Measurements from ENCODE around the gene AEN. TPM values are rescaled to one million over a fixed set of nuclear protein-coding genes. Genes with fewer than 3 reads are reported as not detected.
A peak's percentile ranks its signal among the peaks of the same experiment; 100 is the strongest.

Gene AEN
- total and polyA plus RNA-seq, 8 donors: 3.2 to 20.7 (median 5.0) TPM

DNA sequence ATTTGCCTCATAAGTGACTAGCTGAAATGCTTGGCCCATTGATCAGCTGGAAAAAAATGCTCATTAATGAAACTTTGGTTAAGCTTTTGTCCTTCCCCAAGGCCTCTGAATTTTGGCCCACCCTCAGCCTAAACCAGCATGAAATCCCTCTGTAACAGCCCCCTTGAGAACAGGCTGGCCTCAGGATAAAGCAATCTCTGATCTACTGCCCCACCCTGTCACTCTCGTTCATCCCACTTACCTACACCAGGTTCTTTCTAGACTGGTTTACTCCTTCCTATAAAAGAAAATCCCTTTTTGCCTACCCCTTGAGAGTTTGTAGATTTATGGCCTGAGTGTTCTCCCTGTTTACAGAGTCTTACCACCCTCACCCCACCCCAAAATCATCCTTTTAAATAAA is 3.4 kb upstream of the AEN start:
- Histone ChIP-seq H3K27ac (no peak overlapping the region), H3K4me3 (no peak overlapping the region), H3K27me3 (peaks cover 0 to 6% of the 10 kb centered on the region in 2 donors), H3K9me3 (no peaks in the 10 kb centered on the region), H3K36me3 (no peaks in the 10 kb centered on the region), H3K4me1 (peaks cover 3 to 19% of the 10 kb centered on the region in 2 donors)
- TF ChIP-seq, protein P1, sequence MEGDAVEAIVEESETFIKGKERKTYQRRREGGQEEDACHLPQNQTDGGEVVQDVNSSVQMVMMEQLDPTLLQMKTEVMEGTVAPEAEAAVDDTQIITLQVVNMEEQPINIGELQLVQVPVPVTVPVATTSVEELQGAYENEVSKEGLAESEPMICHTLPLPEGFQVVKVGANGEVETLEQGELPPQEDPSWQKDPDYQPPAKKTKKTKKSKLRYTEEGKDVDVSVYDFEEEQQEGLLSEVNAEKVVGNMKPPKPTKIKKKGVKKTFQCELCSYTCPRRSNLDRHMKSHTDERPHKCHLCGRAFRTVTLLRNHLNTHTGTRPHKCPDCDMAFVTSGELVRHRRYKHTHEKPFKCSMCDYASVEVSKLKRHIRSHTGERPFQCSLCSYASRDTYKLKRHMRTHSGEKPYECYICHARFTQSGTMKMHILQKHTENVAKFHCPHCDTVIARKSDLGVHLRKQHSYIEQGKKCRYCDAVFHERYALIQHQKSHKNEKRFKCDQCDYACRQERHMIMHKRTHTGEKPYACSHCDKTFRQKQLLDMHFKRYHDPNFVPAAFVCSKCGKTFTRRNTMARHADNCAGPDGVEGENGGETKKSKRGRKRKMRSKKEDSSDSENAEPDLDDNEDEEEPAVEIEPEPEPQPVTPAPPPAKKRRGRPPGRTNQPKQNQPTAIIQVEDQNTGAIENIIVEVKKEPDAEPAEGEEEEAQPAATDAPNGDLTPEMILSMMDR (IDR thresholded peaks at IDR 0.05): no peak
- no peak for DNase-seq
- ATAC-seq: no peak
- intact Hi-C loops (cut with DNase I): no loop called here

GRCh38 chr15:88618686-88619085 is 2.5 kb upstream of the AEN start:
- no peaks in the 10 kb centered on the region for H3K36me3 ChIP-seq
- no peak overlapping the region for H3K27ac ChIP-seq
- H3K27me3 ChIP-seq: peaks cover 0 to 6% of the 10 kb centered on the region in 2 donors
- TF ChIP-seq, protein P1 (IDR thresholded peaks at IDR 0.05): no peak
- DNase-seq: no peak
- ATAC-seq: no peak
- H3K4me1 ChIP-seq: peaks cover 9 to 28% of the 10 kb centered on the region in 2 donors
- intact Hi-C loops (cut with DNase I): no loop called here
- H3K9me3 ChIP-seq: no peaks in the 10 kb centered on the region
- H3K4me3 ChIP-seq: no peak overlapping the region

- H3K4me3 ChIP-seq: no peak overlapping the region
- ATAC-seq (no peak), DNase-seq (no peak)
- H3K4me1 ChIP-seq: peaks cover 15 to 39% of the 10 kb centered on the region in 2 donors
- H3K36me3 ChIP-seq: no peaks in the 10 kb centered on the region
- peaks cover 0 to 3% of the 10 kb centered on the region in 2 donors for H3K27me3 ChIP-seq
- intact Hi-C loops (cut with DNase I): no loop called here
- TF ChIP-seq, protein P1 (IDR thresholded peaks at IDR 0.05): no peak
- no peaks in the 10 kb centered on the region for H3K9me3 ChIP-seq
- no peak overlapping the region for H3K27ac ChIP-seq
These were observed 1.3 kb upstream of the AEN start for GRCh38 chr15:88619796-88620195.

DNA sequence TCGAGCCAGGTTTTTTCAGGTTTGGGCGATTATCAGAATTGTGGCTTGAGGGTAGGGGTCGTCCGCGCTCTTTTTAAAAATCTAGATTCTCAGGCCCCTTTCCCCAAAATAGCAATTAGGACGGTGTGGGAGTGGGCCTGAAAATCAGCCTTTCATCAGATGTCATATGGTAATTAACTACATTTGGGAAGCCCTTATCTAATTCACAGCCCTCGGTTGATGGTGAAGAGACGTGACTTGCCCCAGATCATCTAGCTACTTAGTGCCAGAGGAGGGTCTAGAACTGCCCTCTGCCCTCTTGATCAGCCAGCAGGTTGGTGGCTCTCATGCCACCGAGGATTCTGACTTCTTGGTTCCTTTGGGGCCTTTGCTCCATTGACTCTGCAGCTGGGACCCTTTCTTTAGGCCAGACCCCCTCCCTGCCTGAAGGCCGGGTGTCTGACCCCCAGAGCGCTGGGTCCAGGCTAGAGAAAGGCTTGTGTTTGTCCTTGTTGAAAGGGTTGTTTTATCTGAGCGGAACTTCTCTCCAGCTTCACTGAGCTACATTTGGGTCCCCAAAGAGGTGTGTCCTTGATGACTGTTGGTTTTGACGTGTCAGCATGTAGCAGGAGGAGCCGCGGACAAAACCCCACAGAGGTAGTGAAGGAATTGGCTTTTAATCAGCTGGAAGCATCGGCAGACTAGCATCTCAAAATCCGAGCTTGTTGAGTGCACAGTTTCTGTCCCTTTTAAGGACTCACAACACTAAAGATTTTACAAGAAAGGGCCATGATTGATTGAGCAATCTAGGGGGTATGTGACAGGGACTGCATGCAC is 857 bp downstream of the AEN start:
- ATAC-seq (no peak), DNase-seq (no peak)
- H3K36me3 ChIP-seq: peaks cover 0 to 12% of the 10 kb centered on the region in 2 donors
- H3K9me3 ChIP-seq: no peaks in the 10 kb centered on the region
- intact Hi-C loops (cut with DNase I): no loop called here
- H3K27me3 ChIP-seq: no peaks in the 10 kb centered on the region
- peaks cover 19 to 55% of the 10 kb centered on the region in 2 donors for H3K4me1 ChIP-seq
- H3K4me3 ChIP-seq: peak overlapping the region; percentile 93 to 99
- TF ChIP-seq, protein P1 (IDR thresholded peaks at IDR 0.05): no peak
- peak overlapping the region; percentile 57 to 89 for H3K27ac ChIP-seq

GRCh38 chr15:88622605-88622975 is 1.4 kb downstream of the AEN start:
- Histone ChIP-seq H3K27ac (peak overlapping the region; percentile 11 to 57), H3K4me3 (peak overlapping the region; percentile 93 to 99), H3K36me3 (peaks cover 0 to 18% of the 10 kb centered on the region in 2 donors), H3K4me1 (peaks cover 19 to 61% of the 10 kb centered on the region in 2 donors), H3K9me3 (no peaks in the 10 kb centered on the region), H3K27me3 (no peaks in the 10 kb centered on the region)
- ATAC-seq: no peak
- no peak for DNase-seq
- TF ChIP-seq, protein P1 (IDR thresholded peaks at IDR 0.05): no peak
- intact Hi-C loops (cut with DNase I): no loop called here
